GM12801 (cell line): ENCODE results near the gene LRRC53.

Experiments
- CTCF ChIP-seq: IDR thresholded peaks from one replicate; pipeline ENCODE4 v1.5.1; 2011; ENCODE audit warnings: control low read depth; ENCODE audit not compliant: insufficient read length; ENCODE audit errors: extremely low read depth

Gene LRRC53

GRCh38 chr1:74528123-74528522 lies 15.7 kb upstream of the LRRC53 start:
- TF ChIP-seq CTCF: no peak

- TF ChIP-seq CTCF: no peak
Observed at GRCh38 chr1:74526708-74527107, 14.3 kb upstream of the LRRC53 start.

GRCh38 chr1:74523873-74524480 lies 11.6 kb upstream of the LRRC53 start:
- no peak for TF ChIP-seq CTCF

- no peak for TF ChIP-seq CTCF
Observed at GRCh38 chr1:74522148-74522547, 9.7 kb upstream of the LRRC53 start.

- no peak for TF ChIP-seq CTCF
Observed at GRCh38 chr1:74517599-74518051, 5.2 kb upstream of the LRRC53 start.

GRCh38 chr1:74513411-74514300 lies 1.2 kb upstream of the LRRC53 start:
- no peak for TF ChIP-seq CTCF

GRCh38 chr1:74508449-74508848 lies 4.0 kb downstream of the LRRC53 start:
- no peak for TF ChIP-seq CTCF
